HG03432 (cell line): Measurements from ENCODE around the gene N4BP2.

Experiments
- ATAC-seq: cut with Tn5 transposase; IDR thresholded peaks from one replicate; pipeline ENCODE4 v1.9.1; 2021; ENCODE audit warnings: mild to moderate bottlenecking, moderate library complexity; ENCODE audit not compliant: unreplicated experiment

Gene N4BP2

DNA sequence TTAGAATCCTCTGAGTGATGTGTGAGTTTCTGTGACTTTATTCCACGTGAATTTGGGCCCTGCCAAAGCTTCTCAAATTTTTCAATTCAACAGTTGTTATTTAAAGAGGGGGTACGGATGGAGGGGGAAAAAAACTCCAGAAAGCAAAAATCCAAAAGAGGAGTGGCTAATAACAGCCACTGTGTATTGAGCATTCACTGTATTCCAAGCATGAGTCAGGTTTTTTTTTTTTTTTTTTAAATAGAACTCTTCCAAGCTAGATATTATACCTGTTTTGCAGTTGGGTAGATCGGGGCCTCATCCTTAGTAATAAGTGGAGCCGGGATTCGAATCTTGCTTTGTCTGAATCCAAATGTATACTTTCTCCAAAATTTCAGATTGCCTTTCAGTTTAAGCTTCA, 133.8 kb downstream of the N4BP2 start:
- ATAC-seq, result no peak

DNA sequence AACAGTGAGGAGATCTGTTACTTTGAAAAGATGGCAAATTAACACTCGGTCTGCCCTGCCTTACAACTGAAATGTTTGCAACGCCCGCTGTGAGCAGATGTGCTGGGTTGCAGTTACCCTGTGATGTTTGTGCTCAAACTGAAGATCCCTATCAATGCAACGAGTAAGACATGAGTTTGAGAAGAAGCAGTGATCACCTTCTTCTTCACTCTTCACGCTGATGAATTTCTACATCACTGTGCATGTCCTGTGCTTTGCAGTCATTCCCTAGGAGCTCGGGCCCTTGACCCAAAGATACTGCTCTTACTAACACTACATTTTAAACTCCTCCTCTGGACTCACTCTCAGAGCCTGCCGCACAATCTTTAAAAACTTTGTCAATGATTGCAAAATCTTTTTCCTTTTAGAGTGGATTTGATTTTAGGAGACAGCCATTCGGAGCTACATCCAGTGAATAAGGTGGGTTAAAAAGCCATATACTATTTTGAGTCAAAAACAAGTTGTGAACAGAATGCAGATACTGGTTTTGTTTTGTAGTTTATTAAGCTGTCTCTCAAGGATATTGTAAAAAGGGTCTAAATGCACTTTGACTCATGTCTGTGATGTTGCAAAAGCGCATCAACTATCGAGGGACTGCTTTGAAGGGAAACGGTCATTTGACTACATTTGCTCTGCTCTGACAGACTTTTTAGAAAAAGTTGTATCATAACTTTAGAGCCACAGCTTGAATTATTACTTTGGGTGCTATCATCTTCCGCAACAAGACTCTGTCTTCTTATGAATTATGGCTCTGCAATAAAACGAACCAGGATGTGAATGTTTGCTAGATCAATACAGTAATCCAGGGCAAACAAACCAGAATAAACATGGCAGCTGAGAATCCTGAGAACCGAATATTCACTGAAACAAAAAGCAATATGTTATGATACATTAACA, 134.5 kb downstream of the N4BP2 start:
- ATAC-seq, result no peak

DNA sequence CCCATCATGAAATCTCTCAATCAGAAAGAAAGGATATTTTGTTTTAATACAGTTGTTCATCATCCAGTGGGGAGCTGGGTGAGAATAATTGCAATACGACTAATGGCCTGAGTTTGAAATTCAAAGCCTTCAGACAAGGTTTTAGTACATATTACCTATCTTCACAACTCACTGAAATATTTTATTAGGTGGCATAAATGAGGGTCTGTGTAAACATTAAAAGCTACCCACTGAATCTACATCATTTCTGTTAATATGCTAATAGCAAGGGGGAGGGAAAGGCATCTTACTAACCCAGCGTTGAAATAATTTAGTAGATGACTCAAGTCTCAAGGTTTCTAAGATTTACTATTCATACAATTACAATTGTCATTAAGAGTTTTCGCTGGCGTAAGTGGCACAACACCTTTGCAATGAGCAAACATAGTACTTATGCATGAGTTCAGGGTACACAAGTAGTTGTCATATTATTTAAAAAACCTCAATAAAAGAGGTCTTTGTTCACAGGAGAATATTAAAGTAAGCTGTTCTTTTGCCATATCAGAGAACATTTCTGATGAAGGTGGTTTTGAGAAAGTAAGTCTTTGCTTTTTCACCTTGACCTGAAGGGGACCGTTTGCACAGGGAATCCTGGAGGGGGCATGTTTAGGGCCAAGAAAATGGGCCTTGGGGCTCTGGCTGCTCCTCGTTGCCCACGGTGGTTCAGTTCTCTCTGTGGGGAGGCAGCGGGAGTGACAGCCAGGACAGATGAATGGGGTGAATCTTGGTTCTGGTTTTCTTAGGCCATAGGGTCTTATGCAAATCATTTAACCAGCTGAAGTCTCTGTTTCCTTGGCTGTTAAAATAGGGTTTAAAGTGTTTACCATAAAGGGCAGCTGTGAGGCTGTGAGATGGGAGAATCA, 135.7 kb downstream of the N4BP2 start:
- ATAC-seq, result peak; percentile 38

DNA sequence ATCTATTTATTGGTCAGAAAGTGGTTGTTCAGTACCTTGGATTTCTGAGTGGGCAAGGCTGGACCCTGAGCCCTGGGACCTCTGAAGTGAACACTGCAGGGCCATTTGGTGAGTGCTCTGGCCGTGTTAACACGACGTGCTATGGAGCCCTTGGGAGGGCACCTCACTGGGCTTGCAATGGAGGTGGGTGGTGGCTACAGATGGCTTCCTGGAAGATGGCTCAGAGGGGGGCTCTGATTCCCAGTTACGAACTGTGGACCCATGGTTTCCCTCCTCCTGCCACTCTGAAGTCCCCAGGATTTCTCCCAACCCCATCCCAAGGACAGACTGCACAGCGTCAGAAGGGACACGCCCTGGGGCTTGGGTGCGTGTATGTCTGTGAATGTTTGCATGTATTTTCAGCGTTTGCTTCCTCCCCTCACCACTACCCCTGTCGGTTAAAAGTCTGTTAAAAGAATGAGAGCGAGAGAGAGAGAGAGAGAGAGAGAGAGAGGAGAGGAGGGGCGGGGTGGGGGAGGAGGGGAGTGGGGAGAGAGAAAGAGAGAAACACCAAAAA, 136.4 kb downstream of the N4BP2 start:
- peak; percentile 36 for ATAC-seq

DNA sequence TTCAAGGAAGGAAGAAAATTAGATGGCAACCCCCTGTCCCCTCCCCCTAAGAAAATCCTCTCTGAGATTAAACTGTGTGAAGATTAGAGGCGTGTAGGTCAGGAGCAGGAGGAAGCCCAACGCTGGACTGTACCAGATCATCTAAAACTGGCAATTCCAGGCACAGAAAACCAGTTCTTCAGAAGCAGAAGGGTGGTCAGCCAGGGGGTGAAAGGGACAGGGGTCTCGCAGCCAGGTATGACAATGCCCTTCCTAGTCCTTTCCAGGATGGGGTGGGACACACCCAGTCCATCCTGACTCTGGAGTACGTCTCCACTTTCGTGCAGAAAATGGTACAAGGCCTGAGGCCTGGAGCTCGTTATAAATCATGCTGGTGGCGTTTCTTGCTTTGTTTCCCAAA, 136.9 kb downstream of the N4BP2 start:
- no peak for ATAC-seq

DNA sequence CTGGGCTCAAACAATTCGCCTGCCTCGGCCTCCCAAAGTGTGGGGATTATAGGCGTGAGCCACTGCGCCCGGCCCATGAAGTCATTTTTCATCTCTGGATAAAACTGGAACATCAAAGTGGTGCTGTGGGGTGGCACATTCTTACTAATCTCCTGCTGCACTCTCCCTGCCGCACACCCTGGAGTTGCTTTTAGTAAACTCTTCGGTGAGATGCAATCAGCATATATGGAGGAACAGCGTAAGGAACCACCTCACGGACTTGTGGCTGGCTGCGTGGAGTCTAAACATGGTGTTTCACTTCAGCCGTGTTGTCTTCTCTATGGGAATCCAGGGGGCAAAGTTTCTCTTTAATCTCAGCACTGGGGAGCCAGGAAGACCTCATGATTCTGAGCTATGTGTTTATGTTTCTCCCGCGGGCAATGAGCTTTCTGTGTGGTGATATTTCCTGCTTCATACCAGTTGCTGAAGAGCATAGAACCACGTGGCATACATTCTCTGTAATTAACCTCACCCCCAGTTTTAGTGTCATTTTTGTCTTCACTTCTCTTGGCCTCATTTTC, 138.0 kb downstream of the N4BP2 start:
- ATAC-seq, result peak; percentile 15

DNA sequence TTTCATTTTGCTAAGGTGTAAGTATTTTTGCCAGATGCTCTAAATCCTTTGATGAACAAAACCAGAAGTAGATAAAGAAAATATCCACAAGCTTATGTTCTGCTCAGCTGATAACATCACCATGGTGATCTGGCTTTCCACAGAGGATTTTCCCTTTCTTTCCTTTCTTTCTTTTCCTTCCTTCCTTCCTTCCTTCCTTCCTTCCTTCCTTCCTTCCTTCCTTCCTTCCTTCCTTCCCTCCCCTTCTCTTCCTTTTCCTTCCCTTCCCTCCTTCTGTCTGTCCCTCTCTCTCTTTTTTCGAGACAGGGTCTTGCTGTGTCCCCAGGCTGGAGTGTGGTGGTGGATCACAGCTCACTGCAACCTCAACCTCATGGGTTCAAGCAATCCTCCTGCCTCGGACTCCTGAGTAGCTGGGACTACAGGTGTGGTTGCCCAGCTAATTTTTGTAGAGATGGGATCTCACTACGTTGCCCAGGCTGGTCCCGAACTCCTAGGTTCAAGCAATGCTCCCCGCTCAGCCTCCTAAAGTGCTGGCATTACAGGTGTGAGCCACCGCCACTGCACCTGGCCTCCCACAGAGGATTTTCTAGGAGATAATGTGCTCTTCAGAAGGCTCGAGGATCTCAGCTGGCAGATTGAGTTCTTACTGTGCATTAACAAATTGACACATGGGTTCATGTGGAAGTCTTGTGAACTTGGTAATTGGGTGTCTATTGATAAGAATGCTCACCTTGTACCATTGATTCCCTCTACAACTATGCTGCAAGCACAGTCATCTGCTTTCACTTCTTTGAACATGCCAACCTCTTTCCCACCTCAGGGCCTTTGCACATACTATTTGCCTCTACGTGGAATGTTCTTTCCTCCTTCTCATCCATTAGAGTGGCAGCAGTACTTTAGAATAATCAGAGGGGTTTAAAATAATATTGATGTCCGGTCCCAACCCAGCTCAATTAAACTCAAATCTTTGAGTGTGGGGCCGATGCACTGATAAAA, 138.8 kb downstream of the N4BP2 start:
- no peak for ATAC-seq

DNA sequence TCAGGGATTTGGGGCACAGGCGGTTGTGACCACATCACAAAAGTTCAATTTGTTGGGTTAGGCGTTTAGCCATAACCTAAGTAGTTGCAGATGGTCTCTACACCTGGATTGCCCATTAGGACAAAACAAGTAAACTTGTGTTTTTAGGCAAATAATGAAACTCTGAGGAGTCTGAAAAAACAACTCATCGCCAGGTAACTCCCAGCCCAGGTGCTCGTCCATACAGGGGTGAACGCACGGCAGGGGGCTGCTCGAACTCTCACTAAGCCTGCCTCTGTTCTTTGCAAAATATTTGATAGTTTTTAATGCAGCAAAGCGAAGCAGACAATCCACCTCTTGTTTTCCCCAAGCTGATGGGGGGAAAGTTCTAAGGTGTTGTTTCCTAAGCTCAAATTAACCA, 139.6 kb downstream of the N4BP2 start:
- no peak for ATAC-seq

DNA sequence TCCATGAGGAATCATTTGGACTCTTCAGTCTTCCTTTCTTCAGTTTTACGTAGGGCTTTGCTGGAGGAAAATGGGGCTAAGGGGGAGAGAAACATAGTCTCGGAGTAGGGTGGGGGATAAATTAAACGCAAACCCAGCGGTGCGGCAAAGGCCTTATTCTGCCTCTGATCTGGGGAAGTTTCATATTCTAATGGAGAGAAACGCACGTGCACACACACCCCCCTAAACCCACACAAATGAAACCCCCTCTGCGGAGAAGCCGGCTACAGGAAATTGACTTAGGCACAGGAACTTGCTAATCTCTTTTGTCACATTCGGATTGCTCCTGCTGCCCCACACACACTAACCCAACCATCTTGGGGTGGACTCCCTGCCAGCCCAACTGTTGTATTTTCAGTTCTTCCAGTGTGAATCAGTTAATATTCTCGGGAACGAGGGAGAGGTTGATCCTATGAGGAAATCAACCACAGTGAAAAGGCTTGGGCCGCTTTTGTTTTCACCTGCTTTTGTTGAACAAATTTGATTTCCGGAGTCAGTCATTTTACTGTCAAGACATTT, 140.2 kb downstream of the N4BP2 start, which contains the start of gene RHOH:
RHOH (plus strand) TSS at position 308 of the 558 bp plus-strand sequence. CDS start 46,356 bp downstream, outside the sequence.
- peak; percentile 28 for ATAC-seq

DNA sequence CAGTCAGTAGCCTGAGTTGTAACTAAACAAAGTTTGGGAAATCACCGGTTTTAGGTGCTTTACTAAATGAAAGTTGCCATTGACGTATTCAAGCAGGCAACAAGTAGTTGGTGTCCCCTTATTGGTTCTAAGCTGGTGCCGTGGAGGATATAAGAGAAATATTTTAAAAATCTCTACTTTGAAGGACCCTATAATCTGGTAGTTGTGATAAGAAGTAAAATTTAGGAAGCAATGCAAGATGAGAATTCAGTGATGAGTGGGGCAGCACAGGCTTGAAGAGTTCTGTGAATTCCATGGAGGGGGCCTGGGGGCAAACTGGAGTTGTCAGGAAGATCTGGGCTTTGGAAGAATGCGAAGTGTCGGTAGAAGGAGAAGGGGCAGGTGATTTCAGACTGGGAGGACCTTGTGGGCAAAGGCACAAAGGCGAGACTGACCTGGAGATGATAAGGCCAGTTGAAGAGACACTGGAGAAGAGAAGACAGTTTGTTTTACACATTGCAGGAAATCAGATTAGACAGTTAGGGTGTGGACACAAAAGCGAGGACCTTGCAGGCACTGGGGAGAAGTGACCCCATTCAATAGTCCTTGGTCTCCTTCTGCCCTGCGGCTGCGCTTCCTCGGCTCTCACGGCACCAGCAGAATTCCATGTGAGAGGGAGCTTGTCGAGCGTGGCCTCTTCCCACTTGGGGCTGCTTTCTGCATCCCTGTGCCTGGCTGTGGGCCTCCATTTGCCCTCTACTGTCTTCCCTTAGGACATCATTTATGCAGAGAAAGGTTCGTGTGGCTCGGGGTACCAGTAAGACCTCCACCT, 141.4 kb downstream of the N4BP2 start:
- no peak for ATAC-seq

DNA sequence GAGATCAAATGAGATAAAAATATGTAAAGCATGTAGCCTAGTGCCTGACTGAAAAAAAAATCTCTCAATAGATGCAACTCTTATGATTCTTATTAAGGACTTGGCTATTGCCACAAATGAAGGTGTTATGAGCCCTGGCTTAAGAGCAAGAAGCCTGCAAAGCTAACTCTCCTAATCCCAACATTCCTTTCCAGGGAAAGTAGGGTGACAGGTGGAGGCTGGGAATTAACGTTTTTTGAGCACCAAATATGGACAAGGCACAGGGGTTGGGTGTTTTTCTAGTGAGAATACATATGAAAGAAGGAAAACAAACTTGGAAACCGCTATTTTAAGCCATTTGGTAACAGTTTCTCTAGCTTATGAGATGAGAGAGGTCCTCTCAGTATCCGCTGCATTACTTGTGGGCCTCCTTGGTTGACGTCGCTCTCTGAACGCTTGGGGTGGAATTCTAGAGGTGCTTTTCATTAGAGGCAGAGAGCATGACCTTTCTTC, 142.6 kb downstream of the N4BP2 start:
- no peak for ATAC-seq

DNA sequence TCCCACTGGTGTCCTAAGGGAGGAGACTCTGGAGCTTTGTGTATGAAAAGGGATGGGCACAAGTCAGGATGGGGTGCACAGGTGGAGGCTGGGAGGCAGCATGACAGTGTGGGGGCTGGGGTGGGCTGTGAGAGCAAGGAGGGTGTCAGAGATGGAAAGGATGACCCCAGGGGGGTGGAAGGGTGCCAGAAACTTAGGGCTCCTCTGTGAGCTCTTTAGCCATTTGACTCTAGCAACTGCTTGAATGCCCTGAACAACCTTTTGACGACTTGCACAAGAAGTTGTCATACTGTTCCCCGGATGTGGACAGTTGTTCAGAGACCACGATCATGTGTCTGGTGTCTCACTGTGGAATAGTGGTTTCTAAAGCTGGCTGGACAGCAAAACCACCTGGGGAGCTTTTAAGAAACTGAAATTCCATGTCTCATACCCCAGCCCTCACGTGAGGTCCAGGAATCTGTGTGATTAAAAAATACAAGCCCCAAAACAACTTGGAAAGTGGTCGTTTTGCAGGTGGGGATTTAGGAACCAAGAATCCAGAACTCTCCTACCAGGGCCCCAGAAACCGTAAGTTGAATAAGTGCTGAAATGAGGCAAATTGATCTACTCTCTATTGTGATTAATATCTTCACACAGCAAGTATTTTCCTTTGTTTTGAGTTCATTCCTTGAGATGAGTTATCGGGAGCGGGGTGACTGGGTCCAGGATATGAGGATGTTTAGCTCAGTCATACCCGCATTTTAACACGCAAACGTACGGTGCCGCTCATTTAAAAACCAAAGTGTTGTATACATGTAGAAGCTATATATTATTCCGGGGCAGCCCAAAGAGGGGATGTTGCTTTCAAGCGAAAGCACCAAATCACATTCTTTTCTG, 143.6 kb downstream of the N4BP2 start:
- ATAC-seq, result peak; percentile 60

DNA sequence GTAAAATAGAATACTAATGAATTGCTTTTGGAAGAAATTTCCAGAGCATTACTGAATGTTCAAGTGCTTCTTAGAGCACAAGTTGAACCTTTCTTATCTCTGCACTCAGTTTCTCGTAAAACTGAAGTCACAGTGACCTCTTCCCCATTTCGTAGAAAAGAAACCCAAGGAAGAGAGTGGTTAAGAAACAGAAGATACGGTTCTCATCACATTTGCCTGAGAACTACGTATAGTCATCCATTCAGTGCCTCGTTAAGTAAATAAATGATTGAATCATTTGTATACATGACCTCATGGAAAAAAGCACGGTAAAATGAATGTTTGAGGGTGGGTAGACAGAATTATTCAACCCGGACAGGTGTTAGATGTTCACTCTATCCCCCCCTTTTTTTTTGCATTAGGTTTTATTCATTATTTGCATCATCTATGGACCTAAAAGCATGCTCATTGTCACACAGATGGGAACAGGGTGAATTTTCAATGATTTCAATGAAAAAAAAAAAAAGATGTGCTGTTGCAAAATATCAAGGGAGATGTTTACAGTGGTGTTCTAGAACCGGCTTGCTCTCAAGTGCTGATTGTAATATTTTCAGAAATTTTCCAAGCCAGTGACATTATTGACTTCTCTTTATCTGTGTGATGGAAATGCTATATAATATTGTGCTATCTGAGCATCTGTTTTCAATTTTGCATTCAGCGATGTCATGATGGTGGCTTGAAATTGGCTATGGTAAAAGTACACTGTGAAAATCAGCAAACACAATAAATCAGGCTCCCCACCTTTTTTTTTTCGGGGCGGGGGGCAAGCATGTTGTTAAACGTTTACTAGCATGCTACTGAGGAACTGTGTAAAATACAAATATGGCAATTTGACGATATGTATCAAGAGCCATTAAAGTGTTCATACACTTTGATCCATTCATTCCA, 144.5 kb downstream of the N4BP2 start:
- ATAC-seq, result no peak

DNA sequence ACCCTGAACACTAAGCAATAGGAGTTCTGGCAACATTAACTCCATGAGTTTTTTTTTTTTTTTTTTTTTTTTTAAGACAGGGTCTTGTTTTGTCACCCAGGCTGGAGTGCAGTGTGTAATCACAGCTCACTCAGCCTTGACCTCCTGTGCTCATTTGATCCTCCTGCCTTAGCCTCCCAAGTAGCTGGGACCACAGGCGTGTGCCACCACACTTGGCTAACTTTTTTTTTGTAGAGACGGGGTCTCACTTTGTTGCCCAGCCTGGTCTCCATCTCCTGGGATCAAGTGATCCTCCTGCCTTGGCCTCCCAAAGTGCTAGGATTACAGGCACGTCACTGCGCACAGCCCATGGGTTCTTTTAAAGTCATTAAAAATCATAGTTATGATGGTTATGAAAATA, 145.2 kb downstream of the N4BP2 start:
- no peak for ATAC-seq

DNA sequence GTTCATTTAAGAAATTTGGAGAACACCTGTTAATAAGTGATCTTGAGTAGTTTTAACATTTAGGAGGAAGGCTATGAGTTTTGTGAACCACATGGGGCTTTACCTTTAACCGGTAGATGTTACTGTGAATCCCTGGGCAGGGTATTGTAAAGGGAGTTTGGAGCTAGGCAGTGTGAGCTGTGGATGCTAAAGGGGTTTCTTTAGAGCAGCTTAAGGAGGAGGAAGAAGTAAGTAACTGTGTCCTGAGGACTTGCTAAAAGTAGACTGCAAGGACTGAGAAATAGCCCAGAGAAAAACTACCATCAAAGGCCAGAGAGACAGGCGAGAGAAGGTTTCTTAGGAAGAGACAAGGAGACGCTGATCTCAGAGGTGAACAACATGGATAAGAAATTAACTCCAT, 145.8 kb downstream of the N4BP2 start:
- ATAC-seq, result no peak

DNA sequence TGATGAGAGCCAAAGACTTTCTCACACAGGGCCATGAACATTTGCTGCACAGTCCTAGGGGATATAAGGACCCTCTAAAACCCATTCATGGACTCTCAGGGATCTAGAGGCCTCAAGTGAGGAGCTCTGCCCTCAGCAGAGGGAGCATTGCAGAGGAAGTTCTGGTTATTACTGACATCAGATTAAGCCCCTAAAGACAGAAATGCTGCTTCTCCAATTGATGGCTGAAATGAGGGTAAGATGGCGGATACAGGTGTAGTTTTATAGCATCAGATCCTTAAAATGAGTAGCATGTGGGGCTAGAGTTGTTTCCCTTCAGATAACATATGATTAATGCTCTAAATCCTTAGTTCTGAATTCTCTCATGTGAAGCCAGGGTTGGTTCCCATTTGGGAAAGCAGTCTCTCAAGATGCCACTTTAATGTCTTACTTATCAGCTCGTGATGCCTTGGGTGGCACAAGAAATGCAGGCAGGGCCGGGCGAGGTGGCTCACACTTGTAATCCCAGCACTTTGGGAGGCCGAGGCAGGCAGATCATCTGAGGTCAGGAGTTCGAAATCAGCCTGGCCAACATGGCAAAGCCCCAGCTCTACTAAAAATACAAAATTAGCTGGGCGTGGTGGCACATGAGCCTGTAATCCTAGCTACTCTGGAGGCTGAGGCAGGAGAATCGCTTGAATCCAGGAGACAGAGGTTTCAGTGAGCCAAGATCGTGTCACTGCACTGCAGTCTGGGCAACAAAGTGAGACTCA, 148.0 kb downstream of the N4BP2 start:
- no peak for ATAC-seq
